ENCODE measurements around the gene MECP2.

MECP2 gene

DNA sequence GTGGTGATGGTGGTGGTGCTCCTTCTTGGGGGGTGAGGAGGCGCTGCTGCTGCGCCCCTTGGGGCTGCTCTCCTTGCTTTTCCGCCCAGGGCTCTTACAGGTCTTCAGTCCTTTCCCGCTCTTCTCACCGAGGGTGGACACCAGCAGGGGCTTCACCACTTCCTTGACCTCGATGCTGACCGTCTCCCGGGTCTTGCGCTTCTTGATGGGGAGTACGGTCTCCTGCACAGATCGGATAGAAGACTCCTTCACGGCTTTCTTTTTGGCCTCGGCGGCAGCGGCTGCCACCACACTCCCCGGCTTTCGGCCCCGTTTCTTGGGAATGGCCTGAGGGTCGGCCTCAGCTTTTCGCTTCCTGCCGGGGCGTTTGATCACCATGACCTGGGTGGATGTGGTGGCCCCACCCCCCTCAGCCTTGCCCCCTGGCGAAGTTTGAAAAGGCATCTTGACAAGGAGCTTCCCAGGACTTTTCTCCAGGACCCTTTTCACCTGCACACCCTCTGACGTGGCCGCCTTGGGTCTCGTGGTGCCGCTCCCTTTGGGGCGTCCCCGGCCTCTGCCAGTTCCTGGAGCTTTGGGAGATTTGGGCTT is 66.7 kb downstream of the MECP2 start:
- DNase-seq = no peak

DNA sequence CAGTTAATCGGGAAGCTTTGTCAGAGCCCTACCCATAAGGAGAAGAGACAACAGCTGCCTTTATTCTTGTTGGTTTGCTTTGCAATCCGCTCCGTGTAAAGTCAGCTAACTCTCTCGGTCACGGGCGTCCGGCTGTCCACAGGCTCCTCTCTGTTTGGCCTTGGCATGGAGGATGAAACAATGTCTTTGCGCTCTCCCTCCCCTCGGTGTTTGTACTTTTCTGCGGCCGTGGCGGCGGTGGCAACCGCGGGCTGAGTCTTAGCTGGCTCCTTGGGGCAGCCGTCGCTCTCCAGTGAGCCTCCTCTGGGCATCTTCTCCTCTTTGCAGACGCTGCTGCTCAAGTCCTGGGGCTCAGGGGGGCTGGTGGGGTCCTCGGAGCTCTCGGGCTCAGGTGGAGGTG is 67.3 kb downstream of the MECP2 start:
- no peak for DNase-seq

- no peak for DNase-seq
Measured at GRCh38 chrX:154029439-154029838, 68.1 kb downstream of the MECP2 start.

DNA sequence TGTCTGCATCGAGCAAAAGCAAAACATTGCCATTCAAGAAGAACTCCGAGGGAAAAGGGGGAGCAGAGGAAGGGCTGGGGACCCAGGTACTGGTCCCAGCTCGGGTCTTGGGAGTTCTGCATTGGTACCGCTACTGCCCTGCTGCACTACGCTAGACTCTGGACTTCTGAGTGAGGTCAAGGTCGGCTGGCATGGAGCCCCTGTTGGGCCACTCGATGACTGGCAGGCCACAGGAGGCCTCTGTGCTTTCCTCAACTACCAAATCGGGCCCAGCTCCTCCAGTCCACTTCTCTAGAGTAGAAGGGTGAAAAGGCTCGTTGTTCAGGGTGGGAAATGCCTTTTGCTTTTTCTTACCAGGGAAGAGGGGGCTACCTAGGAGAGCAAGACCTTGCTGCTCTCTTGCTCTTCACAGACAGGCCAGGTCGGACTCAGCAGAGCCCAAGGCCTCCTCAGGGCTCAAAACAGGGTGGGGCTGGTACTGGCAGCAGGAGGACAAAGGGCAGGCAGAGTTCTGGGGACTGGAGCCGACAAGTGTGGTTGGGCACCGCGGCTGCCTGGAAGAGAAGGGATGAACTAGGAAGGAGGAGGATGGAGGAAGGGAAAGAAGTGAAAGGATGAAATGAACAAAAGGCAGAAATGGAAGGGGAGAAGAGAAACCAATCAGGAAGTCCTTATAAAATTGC is 68.9 kb downstream of the MECP2 start:
- DNase-seq = no peak

DNA sequence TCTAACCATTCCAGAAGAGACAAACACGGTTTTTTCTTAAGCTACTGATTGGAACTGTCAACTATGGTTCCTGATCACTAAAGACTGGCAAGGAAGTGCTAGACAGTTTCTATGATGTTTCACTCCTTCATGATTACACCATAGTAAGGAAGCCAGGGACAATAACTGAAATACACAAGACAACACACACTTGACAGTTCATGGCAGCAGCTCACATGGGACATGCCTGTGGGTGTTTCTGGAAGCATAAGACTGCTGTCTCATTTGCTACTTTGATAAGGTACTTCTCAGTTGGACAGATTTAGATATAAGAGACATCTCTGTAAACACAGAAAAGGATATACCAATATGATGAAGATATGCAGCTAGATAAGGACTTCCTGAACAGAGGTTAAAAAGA is 69.5 kb downstream of the MECP2 start:
- DNase-seq = no peak

- no peak for DNase-seq
Measured at GRCh38 chrX:154027022-154027402, 70.5 kb downstream of the MECP2 start.

DNA sequence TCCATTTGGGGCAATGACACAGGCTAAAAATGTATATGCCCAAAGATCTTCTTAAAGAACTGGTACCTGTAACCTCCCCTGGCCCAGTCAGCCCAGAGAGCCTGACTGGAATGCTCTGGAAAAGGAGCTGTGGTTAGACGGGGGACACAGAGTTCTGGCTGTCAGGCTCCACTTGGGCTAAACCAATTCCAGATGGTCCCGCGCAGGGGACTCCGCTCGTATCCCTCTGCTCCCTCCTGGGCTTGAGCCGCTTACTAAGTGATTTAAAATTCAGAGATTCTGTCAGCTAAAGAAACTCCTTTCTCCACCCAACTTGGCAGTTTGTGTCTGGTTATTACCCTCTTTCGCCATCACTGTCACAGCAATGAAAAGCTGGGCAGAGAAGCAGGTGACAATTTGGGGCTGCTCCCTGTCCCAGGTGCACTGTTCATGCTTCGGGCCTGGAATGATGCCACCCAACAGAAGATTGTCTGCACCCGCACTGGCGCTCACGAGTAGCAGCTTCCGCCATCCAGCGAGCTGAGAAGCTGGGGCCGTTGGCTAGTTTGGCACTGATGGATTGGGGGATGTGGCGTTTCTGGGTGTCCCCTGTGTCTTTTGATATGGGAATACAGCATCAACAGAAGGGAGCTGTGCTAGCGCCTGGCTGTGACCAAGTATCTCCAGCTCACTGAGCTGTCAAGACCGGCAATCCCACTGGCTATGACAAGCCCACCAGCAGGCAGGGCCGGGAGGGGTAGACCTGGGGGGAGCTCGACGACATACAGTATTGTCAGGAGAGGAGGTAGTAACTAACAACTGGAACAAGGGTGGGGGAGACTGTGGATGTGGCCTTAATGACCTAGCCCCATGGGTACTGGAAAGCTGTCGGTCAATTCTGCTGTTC is 71.1 kb downstream of the MECP2 start:
- no peak for DNase-seq

- DNase-seq = no peak
Measured at GRCh38 chrX:154025230-154025629, 72.3 kb downstream of the MECP2 start.

DNA sequence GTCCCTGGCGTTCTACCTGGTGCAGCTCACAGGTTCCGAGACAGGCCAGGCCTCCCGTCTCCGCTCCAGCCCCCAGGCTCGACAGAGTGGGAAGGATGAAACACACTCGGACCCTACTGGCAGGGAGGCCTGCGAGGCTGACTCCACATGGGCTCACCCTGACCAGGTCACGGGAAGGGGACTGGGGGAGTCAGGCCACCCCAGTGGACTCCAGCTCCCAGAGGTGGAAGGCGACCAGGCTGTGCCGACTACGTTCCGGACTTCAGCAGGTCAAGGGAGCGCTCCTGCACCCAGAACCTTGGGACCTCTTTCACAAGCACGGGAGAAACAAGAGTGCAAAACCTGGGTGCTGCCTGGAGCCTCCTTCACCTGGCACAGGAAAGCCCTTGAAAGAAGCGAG is 73.2 kb downstream of the MECP2 start:
- no peak for DNase-seq

- DNase-seq = no peak
Measured at GRCh38 chrX:154023276-154024000, 74.1 kb downstream of the MECP2 start.

DNA sequence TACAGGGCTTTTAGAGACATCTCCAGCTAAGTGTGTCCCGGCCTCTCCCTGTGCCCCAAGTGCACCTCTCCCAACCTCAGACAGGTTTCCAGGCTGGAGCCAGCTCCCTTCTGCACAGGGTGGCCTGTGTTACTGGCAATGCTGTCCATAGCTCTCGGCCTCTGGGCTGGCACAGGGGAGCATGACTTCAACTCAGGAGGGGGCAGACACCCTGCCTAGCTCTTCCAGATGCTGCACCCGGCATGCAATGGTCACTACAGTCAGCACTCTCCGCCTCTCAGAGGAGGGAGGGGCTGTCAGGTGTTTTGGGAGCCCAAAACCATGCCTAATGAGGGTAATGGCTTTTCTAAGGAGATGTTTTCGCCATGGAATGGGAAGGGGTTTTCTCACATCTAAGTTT is 75.4 kb downstream of the MECP2 start:
- DNase-seq = no peak

- DNase-seq = no peak
Measured at GRCh38 chrX:154021131-154021611, 76.3 kb downstream of the MECP2 start.

DNA sequence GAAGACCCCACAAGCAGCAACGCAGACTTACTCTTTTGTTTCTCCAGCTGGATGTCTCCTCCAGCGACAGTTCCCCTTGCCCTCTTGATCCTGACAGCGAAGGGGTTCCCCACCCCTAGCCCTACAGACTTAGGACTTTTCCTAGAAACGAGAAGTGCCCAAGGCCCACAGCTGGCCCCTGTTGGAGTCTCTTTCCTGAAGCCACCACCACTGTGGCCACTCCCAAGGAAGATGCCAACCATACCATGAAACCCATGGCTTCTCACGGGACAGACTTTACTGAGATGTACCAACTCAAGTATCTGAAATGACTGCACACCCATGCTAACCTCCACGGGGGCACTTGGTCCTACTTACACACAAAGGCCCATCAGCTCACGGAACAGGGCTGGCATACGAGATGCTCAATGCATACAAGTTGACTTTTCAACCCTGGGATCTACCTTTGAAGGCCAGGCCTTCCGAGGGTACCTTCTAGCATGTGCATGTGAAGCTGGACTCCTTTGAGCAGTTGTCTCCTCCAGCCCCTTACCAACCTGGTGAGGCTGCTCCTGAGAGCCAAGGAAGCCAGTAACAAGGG is 76.9 kb downstream of the MECP2 start:
- no peak for DNase-seq

DNA sequence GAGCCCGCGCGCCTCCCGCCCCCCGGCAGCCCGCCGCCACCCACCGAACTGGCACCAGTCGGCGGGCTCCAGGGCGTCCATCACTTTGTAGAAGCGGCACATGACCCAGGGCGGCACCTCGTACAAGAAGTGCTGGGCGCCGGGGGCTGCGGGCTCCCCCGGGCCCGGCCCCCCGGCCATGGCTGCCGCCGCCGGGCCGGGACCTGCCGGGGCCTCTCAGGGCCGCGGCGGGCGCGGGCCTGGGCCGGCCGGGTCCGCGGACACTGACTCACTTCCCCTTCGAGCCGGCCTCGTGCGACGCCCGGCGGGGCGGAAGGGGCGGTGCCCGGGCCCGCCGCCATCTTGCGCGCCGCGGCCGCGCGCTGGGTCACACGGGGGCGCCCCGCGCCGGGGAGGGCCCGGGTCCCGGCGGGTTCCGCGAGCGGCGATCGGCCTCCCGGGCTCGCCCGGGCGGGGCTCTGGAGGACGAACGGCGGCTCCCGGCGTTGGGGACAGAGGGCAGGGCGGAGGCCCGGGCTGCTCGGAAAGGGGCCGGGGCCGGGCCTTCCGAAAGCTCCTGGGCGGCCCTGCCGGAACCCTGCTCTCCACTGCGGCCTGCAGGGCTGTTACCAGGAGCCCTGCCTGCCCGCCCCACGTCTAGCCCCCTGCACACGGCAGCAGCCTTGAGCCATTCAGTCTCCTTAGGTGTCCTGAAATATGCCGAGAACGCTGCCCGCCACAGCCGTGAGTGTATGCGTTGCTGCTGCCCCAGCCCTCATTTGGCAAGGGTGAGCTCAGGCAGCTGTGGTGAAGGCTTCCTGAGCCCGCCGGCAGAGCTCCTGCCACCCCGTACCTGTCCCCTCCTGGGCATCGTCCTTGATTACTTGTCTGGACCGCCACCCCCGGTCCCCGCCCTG is 77.6 kb downstream of the MECP2 start, which contains the start of gene IRAK1:
IRAK1 (minus strand) TSS at position 270 of the 896 bp plus-strand sequence; CDS start at position 180, 90 bp downstream.
- no peak for DNase-seq

GRCh38 chrX:154019061-154019621 is 78.4 kb downstream of the MECP2 start:
- DNase-seq = no peak

DNA sequence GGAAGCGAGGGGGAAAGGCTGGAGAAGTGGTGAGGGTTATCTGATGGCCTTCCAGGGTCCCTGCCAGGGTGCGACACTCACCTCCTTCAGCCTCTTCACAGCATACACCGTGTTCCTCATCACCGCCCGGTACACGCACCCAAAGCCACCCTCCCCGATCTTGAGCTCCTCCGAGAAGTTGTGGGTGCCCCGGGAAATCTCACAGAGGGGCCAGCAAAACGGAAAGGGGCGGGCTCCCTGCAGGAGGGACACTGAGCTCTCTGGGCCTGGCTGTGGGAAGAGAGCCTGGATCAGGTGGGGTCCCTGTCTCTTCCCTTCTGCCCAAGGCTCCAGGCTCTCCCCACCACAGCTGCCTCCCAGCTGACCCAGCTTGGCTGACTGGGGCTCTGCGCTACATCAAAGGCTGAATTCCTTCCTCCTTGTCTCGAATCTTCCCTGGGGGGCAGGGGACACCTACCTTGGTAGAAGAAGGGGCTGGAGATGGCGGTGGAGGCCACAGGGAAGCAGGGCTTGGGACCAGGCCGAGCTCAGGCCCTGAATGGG is 78.9 kb downstream of the MECP2 start:
- DNase-seq = no peak

DNA sequence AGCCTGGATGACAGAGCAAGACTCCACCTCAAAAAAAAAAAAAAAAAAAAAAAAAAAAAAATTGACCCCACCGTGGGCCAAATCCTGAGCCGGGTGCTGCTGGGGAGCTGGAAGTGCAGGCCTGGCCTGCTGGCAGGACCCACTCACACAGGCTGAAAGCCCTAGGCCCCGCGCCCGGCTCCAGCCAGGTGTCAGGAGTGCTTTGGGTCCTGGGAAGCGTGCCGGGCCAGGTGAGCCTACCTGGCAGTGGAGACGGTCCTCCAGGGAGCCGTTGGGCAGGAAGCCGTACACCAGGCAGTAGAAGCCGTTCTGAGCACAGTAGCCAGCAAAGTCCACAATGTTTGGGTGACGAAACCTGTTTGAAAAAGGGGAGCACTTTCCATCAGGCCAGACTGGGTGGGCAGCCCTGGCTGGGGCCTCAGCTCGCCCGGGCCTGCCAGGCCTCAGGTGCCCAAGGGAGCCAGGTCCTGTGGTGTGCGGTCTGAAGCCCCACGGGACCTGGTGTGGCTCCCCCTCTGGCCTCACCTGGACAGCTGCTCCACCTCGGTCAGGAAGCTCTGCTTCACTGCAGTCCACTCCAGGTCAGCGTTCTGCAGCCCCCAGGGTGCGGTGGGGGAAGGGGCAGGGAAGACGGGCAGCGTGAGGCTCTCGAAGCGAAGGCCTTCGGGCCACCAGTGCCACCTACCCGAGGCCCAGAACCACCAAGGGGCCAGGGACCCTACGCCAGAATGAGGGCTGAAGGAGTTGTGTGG is 79.6 kb downstream of the MECP2 start:
- DNase-seq = no peak

GRCh38 chrX:154016366-154017076 is 81.0 kb downstream of the MECP2 start:
- no peak for DNase-seq

- no peak for DNase-seq
Measured at GRCh38 chrX:154015581-154016264, 81.8 kb downstream of the MECP2 start.

Measured in cortex of kidney (tissue), 1 donor.